CMK (cell line): ENCODE data around the gene WDR90.
"Not testable (repeated sequence)": the region's sequence is repeated elsewhere in the genome, so short reads cannot be mapped to it uniquely, and the experiment has no call there.

Experiments used
- DNase-seq: peaks from one replicate; pipeline ENCODE4 v3.0.0-alpha.2; 2010; ENCODE audit warnings: low read depth

The WDR90 gene

GRCh38 chr16:708959-709358, 59.8 kb downstream of the WDR90 start:
- DNase-seq, result no peak

- no peak for DNase-seq
Measured at GRCh38 chr16:709566-710499, 60.7 kb downstream of the WDR90 start.

GRCh38 chr16:710500-711075, 61.4 kb downstream of the WDR90 start:
- DNase-seq, result no peak

- no peak for DNase-seq
Measured at GRCh38 chr16:711084-711483, 61.9 kb downstream of the WDR90 start.

GRCh38 chr16:711548-712320, 62.6 kb downstream of the WDR90 start:
- no peak for DNase-seq

GRCh38 chr16:712740-713250, 63.6 kb downstream of the WDR90 start:
- DNase-seq, result not testable (repeated sequence)

GRCh38 chr16:714079-714478, 64.9 kb downstream of the WDR90 start:
- no peak for DNase-seq

- DNase-seq, result no peak
Measured at GRCh38 chr16:714558-715476, 65.7 kb downstream of the WDR90 start, which contains the start of gene METRN. TSS of gene METRN (plus strand) at chr16:715118. CDS start at chr16:715290, 172 bp downstream.

- DNase-seq, result no peak
Measured at GRCh38 chr16:715477-716199, 66.5 kb downstream of the WDR90 start.

- no peak for DNase-seq
Measured at GRCh38 chr16:716200-716568, 67.0 kb downstream of the WDR90 start.

GRCh38 chr16:716768-717325, 67.7 kb downstream of the WDR90 start:
- DNase-seq, result no peak
